OCI-LY1 (cell line): ENCODE results near the gene GPM6B.

Source experiments
- H2AFZ ChIP-seq: fragments of 200-600 bp; sonication (generic), shearing (Covaris generic); 2 replicates; pipeline ENCODE4 v1.6.0; 2014; ENCODE audit warnings: antibody characterized with exemption, mild to moderate bottlenecking, low read length
- H3F3A ChIP-seq: fragments of 200-600 bp; sonication (generic), shearing (Covaris generic); 2 replicates; pipeline ENCODE4 v1.6.0; 2014; ENCODE audit warnings: mild to moderate bottlenecking, antibody characterized with exemption, low read length, moderate library complexity; ENCODE audit not compliant: insufficient read depth
- H3K27ac ChIP-seq: fragments of 200-600 bp; sonication (generic); 2 replicates; pipeline ENCODE4 v1.5.1; 2014; ENCODE audit warnings: low read length, mixed run types, mild to moderate bottlenecking, low read depth; ENCODE audit not compliant: poor library complexity, severe bottlenecking
- H3K27me3 ChIP-seq: fragments of 200-600 bp; sonication (generic); 2 replicates; pipeline ENCODE4 v1.6.0; 2014; ENCODE audit warnings: antibody characterized with exemption, mild to moderate bottlenecking, low read length, moderate library complexity; ENCODE audit not compliant: insufficient read depth
- H3K36me3 ChIP-seq: fragments of 200-600 bp; sonication (generic); 2 replicates; pipeline ENCODE4 v1.6.1; 2014; ENCODE audit warnings: mild to moderate bottlenecking, antibody characterized with exemption, low read length, moderate library complexity, mixed read lengths; ENCODE audit not compliant: insufficient read depth
- H3K4me1 ChIP-seq: fragments of 200-600 bp; sonication (generic); 2 replicates; pipeline ENCODE4 v1.5.1; 2014; ENCODE audit warnings: mild to moderate bottlenecking, low read length, moderate library complexity; ENCODE audit not compliant: insufficient read depth, severe bottlenecking
- H3K4me2 ChIP-seq: fragments of 200-600 bp; sonication (generic), shearing (Covaris generic); 2 replicates; pipeline ENCODE4 v1.6.1; 2014; ENCODE audit warnings: low read length
- H3K4me3 ChIP-seq: fragments of 200-600 bp; sonication (generic); 2 replicates; pipeline ENCODE4 v1.5.1; 2014; ENCODE audit warnings: low read length, low read depth, mild to moderate bottlenecking, mixed read lengths; ENCODE audit not compliant: poor library complexity, severe bottlenecking
- H3K79me2 ChIP-seq: fragments of 200-600 bp; shearing (Covaris generic); 2 replicates; pipeline ENCODE4 v1.6.1; 2016; ENCODE audit warnings: mixed run types, low read length, mixed read lengths; ENCODE audit not compliant: insufficient read depth
- H3K9ac ChIP-seq: fragments of 200-600 bp; sonication (generic), shearing (Covaris generic); 2 replicates; pipeline ENCODE4 v1.6.1; 2014; ENCODE audit warnings: mild to moderate bottlenecking, low read length, mixed read lengths
- H3K9me2 ChIP-seq: fragments of 200-600 bp; sonication (generic), shearing (Covaris generic); 2 replicates; pipeline ENCODE4 v1.6.1; 2014; ENCODE audit warnings: low read depth, mild to moderate bottlenecking, low read length, mixed read lengths
- H3K9me3 ChIP-seq: fragments of 200-600 bp; shearing (Covaris generic); 2 replicates; pipeline ENCODE4 v1.6.1; 2014; ENCODE audit warnings: low read length, mixed read lengths
- H4K20me1 ChIP-seq: fragments of 200-600 bp; sonication (generic), shearing (Covaris generic); 2 replicates; pipeline ENCODE4 v1.6.0; 2016; ENCODE audit warnings: mild to moderate bottlenecking, low read length; ENCODE audit not compliant: insufficient read depth
- EZH2 ChIP-seq: fragments of 200-600 bp; sonication (generic), shearing (Covaris generic); IDR thresholded peaks from 2 replicates; pipeline ENCODE4 v1.8.0; 2017; ENCODE audit warnings: borderline replicate concordance, mixed run types, mild to moderate bottlenecking, antibody characterized with exemption, low read length, moderate library complexity, mixed read lengths
- TF ChIP-seq, protein P1 (sequence below): fragments of 200-600 bp; sonication (generic), shearing (Covaris generic); IDR thresholded peaks from 2 replicates; pipeline ENCODE4 v1.5.1; 2017; ENCODE audit warnings: mild to moderate bottlenecking, antibody characterized with exemption, low read length, moderate library complexity, mixed read lengths

Gene GPM6B

GRCh38 chrX:13828392-13828791, 11.5 kb upstream of the GPM6B start:
- Histone ChIP-seq H4K20me1 (no peaks in the 10 kb centered on the region), H3K27me3 (no peaks in the 10 kb centered on the region), H3K27ac (no peak overlapping the region), H3K36me3 (no peaks in the 10 kb centered on the region), H3K4me1 (no peaks in the 10 kb centered on the region), H3K79me2 (no peaks in the 10 kb centered on the region), H3K9ac (no peak overlapping the region), H3F3A (no peaks in the 10 kb centered on the region), H2AFZ (no peak overlapping the region), H3K9me2 (no peaks in the 10 kb centered on the region), H3K4me3 (no peak overlapping the region), H3K9me3 (no peaks in the 10 kb centered on the region), H3K4me2 (no peak overlapping the region)
- TF ChIP-seq, protein P1, sequence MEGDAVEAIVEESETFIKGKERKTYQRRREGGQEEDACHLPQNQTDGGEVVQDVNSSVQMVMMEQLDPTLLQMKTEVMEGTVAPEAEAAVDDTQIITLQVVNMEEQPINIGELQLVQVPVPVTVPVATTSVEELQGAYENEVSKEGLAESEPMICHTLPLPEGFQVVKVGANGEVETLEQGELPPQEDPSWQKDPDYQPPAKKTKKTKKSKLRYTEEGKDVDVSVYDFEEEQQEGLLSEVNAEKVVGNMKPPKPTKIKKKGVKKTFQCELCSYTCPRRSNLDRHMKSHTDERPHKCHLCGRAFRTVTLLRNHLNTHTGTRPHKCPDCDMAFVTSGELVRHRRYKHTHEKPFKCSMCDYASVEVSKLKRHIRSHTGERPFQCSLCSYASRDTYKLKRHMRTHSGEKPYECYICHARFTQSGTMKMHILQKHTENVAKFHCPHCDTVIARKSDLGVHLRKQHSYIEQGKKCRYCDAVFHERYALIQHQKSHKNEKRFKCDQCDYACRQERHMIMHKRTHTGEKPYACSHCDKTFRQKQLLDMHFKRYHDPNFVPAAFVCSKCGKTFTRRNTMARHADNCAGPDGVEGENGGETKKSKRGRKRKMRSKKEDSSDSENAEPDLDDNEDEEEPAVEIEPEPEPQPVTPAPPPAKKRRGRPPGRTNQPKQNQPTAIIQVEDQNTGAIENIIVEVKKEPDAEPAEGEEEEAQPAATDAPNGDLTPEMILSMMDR, result no peak
- TF ChIP-seq EZH2, result no peak

GRCh38 chrX:13827298-13828090, 10.6 kb upstream of the GPM6B start:
- Histone ChIP-seq H3K9me2 (no peaks in the 10 kb centered on the region), H3K4me3 (no peak overlapping the region), H3K27me3 (no peaks in the 10 kb centered on the region), H3K36me3 (no peaks in the 10 kb centered on the region), H2AFZ (no peak overlapping the region), H3F3A (no peaks in the 10 kb centered on the region), H3K79me2 (no peaks in the 10 kb centered on the region), H3K9ac (no peak overlapping the region), H3K27ac (no peak overlapping the region), H3K4me1 (no peaks in the 10 kb centered on the region), H4K20me1 (no peaks in the 10 kb centered on the region), H3K4me2 (no peak overlapping the region), H3K9me3 (no peaks in the 10 kb centered on the region)
- TF ChIP-seq, protein P1, result no peak
- no peak for TF ChIP-seq EZH2

GRCh38 chrX:13826770-13827169, 9.9 kb upstream of the GPM6B start:
- Histone ChIP-seq H3K27me3 (no peaks in the 10 kb centered on the region), H2AFZ (no peak overlapping the region), H3K9me2 (no peaks in the 10 kb centered on the region), H3K4me2 (no peak overlapping the region), H3K79me2 (no peaks in the 10 kb centered on the region), H3F3A (no peaks in the 10 kb centered on the region), H3K36me3 (no peaks in the 10 kb centered on the region), H4K20me1 (no peaks in the 10 kb centered on the region), H3K4me3 (no peak overlapping the region), H3K27ac (no peak overlapping the region), H3K4me1 (no peaks in the 10 kb centered on the region), H3K9me3 (no peaks in the 10 kb centered on the region), H3K9ac (no peak overlapping the region)
- TF ChIP-seq, protein P1, result no peak
- TF ChIP-seq EZH2, result no peak
